A673 (cell line): ENCODE measurements around the gene TGM1. TPM values are rescaled to one million over a fixed set of nuclear protein-coding genes. Genes with fewer than 3 reads are reported as not detected.

ENCODE experiments used
- BruUV-seq: library from RNA; stranded (reverse); fragments of 400-500 nt; replicated peaks from 2 replicates; lab custom pipeline; 2021; lab: Mats Ljungman, UMichigan
- CTCF ChIA-PET: fragments of 300-600 bp; sonication (Branson Sonifier 250); formaldehyde crosslinking; loops from one replicate; lab custom pipeline; 2022; ENCODE audit warnings: antibody characterized with exemption; lab: Charles Lee
- POLR2A ChIA-PET: fragments of 300-600 bp; sonication (Branson Sonifier 250); formaldehyde crosslinking; loops from one replicate; lab custom pipeline; 2022; ENCODE audit warnings: antibody characterized with exemption; ENCODE audit not compliant: low non-redundant PET; lab: Charles Lee
- DNase-seq: peaks from one replicate; pipeline ENCODE4 v3.0.0-alpha.2; 2015; ENCODE audit warnings: low spot score
- H3K27ac ChIP-seq: fragments of 200-600 bp; sonication (generic); 2 replicates; pipeline ENCODE4 v1.5.1; 2016; ENCODE audit warnings: mixed run types, low read depth, mild to moderate bottlenecking, mixed read lengths, antibody characterized with exemption, low read length; ENCODE audit not compliant: poor library complexity, severe bottlenecking
- H3K27me3 ChIP-seq: fragments of 200-600 bp; sonication (generic); replicated peaks from 2 replicates; pipeline ENCODE4 v1.6.1; 2017; ENCODE audit warnings: mixed run types, low read depth, mild to moderate bottlenecking, mixed read lengths, antibody characterized with exemption, low read length; ENCODE audit not compliant: insufficient read depth, poor library complexity
- H3K36me3 ChIP-seq: fragments of 200-600 bp; sonication (generic); 2 replicates; pipeline ENCODE4 v1.6.1; 2016; ENCODE audit warnings: mixed run types, mild to moderate bottlenecking, mixed read lengths, antibody characterized with exemption, low read length; ENCODE audit not compliant: insufficient read depth, poor library complexity, severe bottlenecking
- H3K4me1 ChIP-seq: fragments of 200-600 bp; sonication (generic); 2 replicates; pipeline ENCODE4 v1.6.1; 2017; ENCODE audit warnings: mixed run types, mild to moderate bottlenecking, mixed read lengths, antibody characterized with exemption, low read length; ENCODE audit not compliant: insufficient read depth, poor library complexity, severe bottlenecking
- H3K4me3 ChIP-seq: fragments of 200-600 bp; sonication (generic); 2 replicates; pipeline ENCODE4 v1.5.1; 2016; ENCODE audit warnings: low read depth, mixed run types, mild to moderate bottlenecking, mixed read lengths, low read length; ENCODE audit not compliant: poor library complexity, severe bottlenecking
- H3K9me3 ChIP-seq: fragments of 200-600 bp; sonication (generic); 2 replicates; pipeline ENCODE4 v1.6.1; 2016; ENCODE audit warnings: mixed run types, low read depth, mild to moderate bottlenecking, mixed read lengths, antibody characterized with exemption, low read length; ENCODE audit not compliant: poor library complexity, severe bottlenecking
- EZH2 ChIP-seq: fragments of 200-600 bp; sonication (generic); IDR thresholded peaks from 2 replicates; pipeline ENCODE4 v1.6.1; 2017; ENCODE audit warnings: borderline replicate concordance, low read depth, mild to moderate bottlenecking, mixed read lengths, antibody characterized with exemption, low read length; ENCODE audit not compliant: poor library complexity, severe bottlenecking
- intact Hi-C: fragments of 100-400 bp; cut with micrococcal nuclease; formaldehyde crosslinking; loops from one replicate; pipeline ENCODE4 v1.10.0; 2022; ENCODE audit not compliant: unreplicated experiment
- total RNA-seq: library from RNA; stranded (reverse); gene quantifications from 2 replicates; pipeline ENCODE4 v1.2.3, GENCODE V29; 2021
- TF ChIP-seq, protein P1 (sequence below): fragments of 300-800, 200-600 bp; sonication (generic); conservative IDR thresholded peaks from 2 replicates; pipeline ENCODE4 v1.5.1; 2017; ENCODE audit warnings: low read depth, mild to moderate bottlenecking, antibody characterized with exemption, low read length, moderate library complexity, mixed read lengths

Gene TGM1
- total RNA-seq, 1 experiment from 2014 or later, result 1.5 TPM

DNA sequence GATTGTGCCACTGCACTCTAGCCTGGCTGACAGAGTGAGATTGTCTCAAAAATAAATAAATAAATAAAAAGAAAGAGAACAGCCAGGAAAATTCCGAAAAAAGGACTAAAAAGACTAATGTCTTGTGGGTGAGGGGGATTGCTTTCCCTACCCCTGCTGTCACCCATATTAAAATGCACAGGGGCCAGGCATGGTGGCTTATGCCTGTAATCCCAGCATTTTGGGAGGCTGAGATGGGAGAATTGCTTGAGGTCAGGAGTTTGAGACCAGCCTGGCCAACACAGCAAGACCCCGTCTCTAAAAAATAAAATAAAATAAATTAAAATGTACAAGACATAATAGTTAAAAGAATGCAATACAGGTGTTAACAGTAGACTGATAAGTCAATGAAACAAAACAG lies 30.5 kb upstream of the TGM1 start:
- Histone ChIP-seq H3K4me1 (no peaks in the 10 kb centered on the region), H3K27ac (no peak overlapping the region), H3K36me3 (no peaks in the 10 kb centered on the region), H3K4me3 (no peak overlapping the region), H3K27me3 (no peaks in the 10 kb centered on the region), H3K9me3 (no peaks in the 10 kb centered on the region)
- intact Hi-C loops, result no loop called here
- no TSS peak for BruUV-seq
- ChIA-PET POLR2A (no interaction called here), CTCF (no interaction called here)
- TF ChIP-seq, protein P1, sequence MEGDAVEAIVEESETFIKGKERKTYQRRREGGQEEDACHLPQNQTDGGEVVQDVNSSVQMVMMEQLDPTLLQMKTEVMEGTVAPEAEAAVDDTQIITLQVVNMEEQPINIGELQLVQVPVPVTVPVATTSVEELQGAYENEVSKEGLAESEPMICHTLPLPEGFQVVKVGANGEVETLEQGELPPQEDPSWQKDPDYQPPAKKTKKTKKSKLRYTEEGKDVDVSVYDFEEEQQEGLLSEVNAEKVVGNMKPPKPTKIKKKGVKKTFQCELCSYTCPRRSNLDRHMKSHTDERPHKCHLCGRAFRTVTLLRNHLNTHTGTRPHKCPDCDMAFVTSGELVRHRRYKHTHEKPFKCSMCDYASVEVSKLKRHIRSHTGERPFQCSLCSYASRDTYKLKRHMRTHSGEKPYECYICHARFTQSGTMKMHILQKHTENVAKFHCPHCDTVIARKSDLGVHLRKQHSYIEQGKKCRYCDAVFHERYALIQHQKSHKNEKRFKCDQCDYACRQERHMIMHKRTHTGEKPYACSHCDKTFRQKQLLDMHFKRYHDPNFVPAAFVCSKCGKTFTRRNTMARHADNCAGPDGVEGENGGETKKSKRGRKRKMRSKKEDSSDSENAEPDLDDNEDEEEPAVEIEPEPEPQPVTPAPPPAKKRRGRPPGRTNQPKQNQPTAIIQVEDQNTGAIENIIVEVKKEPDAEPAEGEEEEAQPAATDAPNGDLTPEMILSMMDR, result no peak
- TF ChIP-seq EZH2, result no peak
- no peak for DNase-seq

- no peak overlapping the region for H3K27ac ChIP-seq
- no peak for DNase-seq
Observed at GRCh38 chr14:24292118-24292807, 29.3 kb upstream of the TGM1 start.

GRCh38 chr14:24291446-24292117 lies 28.6 kb upstream of the TGM1 start:
- no peak for TF ChIP-seq EZH2
- TF ChIP-seq, protein P1, result no peak

More at GRCh38 chr14:24292118-24292807, 29.3 kb upstream of the TGM1 start:
- intact Hi-C loops, result no loop called here
- POLR2A ChIA-PET, result no interaction called here
- Histone ChIP-seq H3K4me1 (no peaks in the 10 kb centered on the region), H3K4me3 (no peak overlapping the region), H3K9me3 (no peaks in the 10 kb centered on the region), H3K27me3 (no peaks in the 10 kb centered on the region), H3K36me3 (no peaks in the 10 kb centered on the region)
- no TSS peak for BruUV-seq
- TF ChIP-seq, protein P1, result no peak
- no peak for TF ChIP-seq EZH2
- CTCF ChIA-PET, result no interaction called here

More at GRCh38 chr14:24291446-24292117, 28.6 kb upstream of the TGM1 start:
- Histone ChIP-seq H3K4me1 (no peaks in the 10 kb centered on the region), H3K36me3 (no peaks in the 10 kb centered on the region), H3K27me3 (no peaks in the 10 kb centered on the region), H3K27ac (no peak overlapping the region), H3K9me3 (no peaks in the 10 kb centered on the region), H3K4me3 (no peak overlapping the region)
- BruUV-seq, result no TSS peak
- intact Hi-C loops, result no loop called here
- CTCF ChIA-PET, result no interaction called here
- DNase-seq, result no peak
- POLR2A ChIA-PET, result no interaction called here
